WERI-Rb-1 (cell line): ENCODE results near the gene CTNNA3.

Experiments used
- DNase-seq: peaks from one replicate; pipeline ENCODE4 v3.0.0-alpha.2; 2020
- H3K27ac ChIP-seq: fragments of 250-450 bp; sonication (Bioruptor Pico); 2 replicates; pipeline ENCODE4 v1.5.1; 2020; ENCODE audit warnings: mild to moderate bottlenecking, moderate library complexity
- H3K27me3 ChIP-seq: fragments of 250-450 bp; sonication (Bioruptor Pico); 2 replicates; pipeline ENCODE4 v1.5.1; 2021; ENCODE audit warnings: mild to moderate bottlenecking, low read depth, moderate library complexity; ENCODE audit not compliant: insufficient read depth, severe bottlenecking
- H3K36me3 ChIP-seq: fragments of 250-450 bp; sonication (Bioruptor Pico); 2 replicates; pipeline ENCODE4 v1.5.1; 2020; ENCODE audit warnings: mild to moderate bottlenecking, moderate library complexity
- H3K4me3 ChIP-seq: 2 replicates; pipeline ENCODE4 v1.5.1; 2011; ENCODE audit warnings: low read depth, mild to moderate bottlenecking, control low read depth, low read length
- H3K9me3 ChIP-seq: fragments of 250-450 bp; sonication (Bioruptor Pico); 2 replicates; pipeline ENCODE4 v1.5.1; 2021; ENCODE audit warnings: mild to moderate bottlenecking, moderate library complexity; ENCODE audit not compliant: severe bottlenecking
- CTCF ChIP-seq: IDR thresholded peaks from 2 replicates; pipeline ENCODE4 v1.5.1; 2011; ENCODE audit warnings: low read depth, mild to moderate bottlenecking, control low read depth, inconsistent platforms, low read length

The CTNNA3 gene

GRCh38 chr10:66234872-66235271 is 1461.1 kb downstream of the CTNNA3 start:
- Histone ChIP-seq H3K4me3 (no peak overlapping the region), H3K27me3 (peaks cover 4% of the 10 kb centered on the region), H3K9me3 (no peaks in the 10 kb centered on the region), H3K36me3 (no peaks in the 10 kb centered on the region), H3K27ac (no peak overlapping the region)
- no peak for TF ChIP-seq CTCF
- peak; percentile 61 for DNase-seq

DNA sequence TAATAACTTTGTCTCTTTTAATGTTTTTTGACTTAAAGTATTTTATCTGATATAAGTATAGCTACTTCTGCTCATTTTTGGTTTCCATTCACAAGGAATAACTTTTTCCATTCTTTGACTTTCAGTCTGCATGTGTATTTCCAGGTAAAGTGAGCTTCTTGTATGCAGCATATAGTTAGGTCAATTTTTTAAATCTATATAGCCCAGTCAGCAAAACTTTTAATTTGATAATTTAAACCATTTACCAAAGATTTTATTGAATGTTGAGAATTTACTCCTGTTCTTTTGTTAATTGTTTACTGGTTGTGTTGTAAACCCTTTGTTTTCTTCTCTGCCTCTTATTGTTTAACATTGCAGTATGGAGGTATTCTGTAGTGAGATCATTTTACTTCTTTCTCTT is 1467.1 kb downstream of the CTNNA3 start:
- Histone ChIP-seq H3K9me3 (peaks cover 3% of the 10 kb centered on the region), H3K36me3 (no peaks in the 10 kb centered on the region), H3K27me3 (peaks cover under 1% of the 10 kb centered on the region), H3K27ac (no peak overlapping the region), H3K4me3 (no peak overlapping the region)
- DNase-seq: no peak
- no peak for TF ChIP-seq CTCF

- Histone ChIP-seq H3K9me3 (peaks cover 3% of the 10 kb centered on the region), H3K27me3 (no peaks in the 10 kb centered on the region), H3K27ac (no peak overlapping the region), H3K4me3 (no peak overlapping the region), H3K36me3 (no peaks in the 10 kb centered on the region)
- no peak for DNase-seq
- TF ChIP-seq CTCF: no peak
These were observed 1472.3 kb downstream of the CTNNA3 start for GRCh38 chr10:66223656-66224055.

DNA sequence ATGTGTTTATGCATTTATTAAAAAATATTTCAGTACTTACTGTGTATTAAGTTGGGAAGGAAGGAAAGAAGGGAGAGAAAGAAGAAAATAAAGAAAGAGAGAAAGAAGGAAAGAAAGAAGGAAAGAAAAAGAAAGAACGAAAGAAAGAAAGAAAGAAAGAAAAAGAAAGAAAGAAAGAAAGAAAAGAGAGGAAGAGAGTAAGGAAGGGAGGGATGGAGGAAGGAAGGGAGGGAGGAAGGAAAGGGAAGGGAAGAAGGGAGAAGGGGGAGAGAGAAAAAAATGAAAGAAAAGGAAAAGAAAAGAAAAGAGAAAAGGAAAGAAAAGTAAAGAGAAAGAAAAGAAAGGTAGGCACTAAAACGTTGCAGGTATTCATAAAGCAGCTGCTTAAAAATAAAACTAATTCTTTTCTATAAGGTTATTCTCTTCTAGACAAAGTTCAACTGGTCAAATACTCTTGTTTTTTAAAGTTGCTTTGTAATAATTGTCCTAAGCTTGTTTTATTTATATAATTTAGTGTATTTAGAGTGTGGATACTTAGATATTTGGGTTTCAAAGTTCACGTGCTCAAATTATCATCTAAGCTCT is 1473.4 kb downstream of the CTNNA3 start:
- TF ChIP-seq CTCF: no peak
- no peaks in the 10 kb centered on the region for H3K36me3 ChIP-seq
- DNase-seq: no peak
- no peak overlapping the region for H3K4me3 ChIP-seq
- H3K27me3 ChIP-seq: no peaks in the 10 kb centered on the region
- no peaks in the 10 kb centered on the region for H3K9me3 ChIP-seq
- no peak overlapping the region for H3K27ac ChIP-seq

GRCh38 chr10:66218981-66219587 is 1476.9 kb downstream of the CTNNA3 start:
- Histone ChIP-seq H3K27me3 (no peaks in the 10 kb centered on the region), H3K36me3 (no peaks in the 10 kb centered on the region), H3K9me3 (no peaks in the 10 kb centered on the region), H3K4me3 (no peak overlapping the region), H3K27ac (no peak overlapping the region)
- TF ChIP-seq CTCF: no peak
- DNase-seq: no peak

GRCh38 chr10:66218289-66218688 is 1477.7 kb downstream of the CTNNA3 start:
- no peak overlapping the region for H3K4me3 ChIP-seq
- DNase-seq: no peak
- H3K27me3 ChIP-seq: no peaks in the 10 kb centered on the region
- H3K9me3 ChIP-seq: no peaks in the 10 kb centered on the region
- no peaks in the 10 kb centered on the region for H3K36me3 ChIP-seq
- no peak for TF ChIP-seq CTCF
- no peak overlapping the region for H3K27ac ChIP-seq
